H1 (cell line): ENCODE measurements around the gene JTB. TPM values are rescaled to one million over a fixed set of nuclear protein-coding genes. Genes with fewer than 3 reads are reported as not detected.

Experiments used
- CTCF ChIA-PET: fragments of 300-600 bp; sonication (Branson Sonifier 250); formaldehyde crosslinking; loops from one replicate; lab custom pipeline; 2021; ENCODE audit not compliant: partially characterized antibody; lab: Charles Lee
- POLR2A ChIA-PET: fragments of 300-600 bp; sonication (Branson Sonifier 250); formaldehyde crosslinking; loops from one replicate; lab custom pipeline; 2021; ENCODE audit warnings: inconsistent platforms; ENCODE audit not compliant: partially characterized antibody; lab: Charles Lee
- DNase-seq, 2 experiments: peaks; one replicate each; pipeline versions ENCODE4 v3.0.0 to v3.0.0-alpha.2; 2010 to 2022; ENCODE audit warnings: low spot score in 2 of 2, low read depth in 1 of 2, mixed read lengths in 1 of 2
- FAIRE-seq: peaks from 2 replicates; lab custom pipeline; 2011; peaks lifted over from hg19 to GRCh38; lab: Jason Lieb, UNC
- H2AFZ ChIP-seq: 2 replicates; pipeline ENCODE4 v1.8.1; 2012; ENCODE audit warnings: low read length, inconsistent platforms
- H2AK5ac ChIP-seq: 2 replicates; pipeline ENCODE4 v1.6.1; 2013; ENCODE audit warnings: low read depth, low read length
- H2BK120ac ChIP-seq: replicated peaks from 2 replicates; pipeline ENCODE3; 2013; ENCODE audit warnings: low read depth, low read length, inconsistent platforms
- H2BK12ac ChIP-seq: 2 replicates; pipeline ENCODE4 v1.6.1; 2013; ENCODE audit warnings: low read depth, low read length
- H2BK15ac ChIP-seq: 2 replicates; pipeline ENCODE4 v1.6.1; 2013; ENCODE audit warnings: low read length
- H2BK20ac ChIP-seq: 2 replicates; pipeline ENCODE4 v1.6.1; 2013; ENCODE audit warnings: low read length
- H2BK5ac ChIP-seq: 2 replicates; pipeline ENCODE4 v1.6.1; 2013; ENCODE audit warnings: low read depth, low read length
- H3K14ac ChIP-seq: 2 replicates; pipeline ENCODE4 v1.6.1; 2013; ENCODE audit warnings: inconsistent platforms; ENCODE audit not compliant: insufficient read length
- H3K18ac ChIP-seq: 2 replicates; pipeline ENCODE4 v1.6.1; 2013; ENCODE audit warnings: low read length; ENCODE audit errors: extremely low read depth
- H3K23ac ChIP-seq: 2 replicates; pipeline ENCODE4 v1.6.1; 2013; ENCODE audit warnings: inconsistent platforms; ENCODE audit not compliant: insufficient read length
- H3K23me2 ChIP-seq: 2 replicates; pipeline ENCODE4 v1.6.1; 2013; ENCODE audit warnings: low read depth, low read length
- H3K27ac ChIP-seq: 2 replicates; pipeline ENCODE4 v1.6.1; 2011; ENCODE audit warnings: low read depth, low read length, inconsistent platforms
- H3K27me3 ChIP-seq, 4 experiments: replicated peaks in 1 of 4; 1 replicate in 1 of 4; 2 replicates in 3 of 4; pipeline versions ENCODE4 v1.6.1 to v1.8.1; 2011 to 2013; ENCODE audit warnings: low read length in 3 of 4, mild to moderate bottlenecking in 3 of 4, inconsistent platforms in 2 of 4, mixed read lengths in 2 of 4, moderate library complexity in 1 of 4; ENCODE audit not compliant: control insufficient read depth in 3 of 4, insufficient read depth in 3 of 4; ENCODE audit errors: extremely low read depth in 1 of 4
- H3K36me3 ChIP-seq, 4 experiments: 2 replicates each; pipeline versions ENCODE4 v1.6.1 to v1.8.1; 2011 to 2013; ENCODE audit warnings: mild to moderate bottlenecking in 4 of 4, low read length in 3 of 4, moderate library complexity in 2 of 4, control low read depth in 1 of 4, inconsistent platforms in 1 of 4; ENCODE audit not compliant: insufficient read depth in 4 of 4, control insufficient read depth in 2 of 4
- H3K4ac ChIP-seq: replicated peaks from 2 replicates; pipeline ENCODE3; 2013; ENCODE audit warnings: low read length, low read depth, mixed read lengths, inconsistent platforms; ENCODE audit not compliant: insufficient read length
- H3K4me1 ChIP-seq, 4 experiments: replicated peaks in 1 of 4; 1 replicate in 1 of 4; 2 replicates in 3 of 4; pipeline versions ENCODE4 v1.6.1 to v1.8.1; 2011 to 2013; ENCODE audit warnings: low read length in 3 of 4, inconsistent platforms in 2 of 4, mixed read lengths in 1 of 4; ENCODE audit not compliant: insufficient read depth in 4 of 4, control insufficient read depth in 3 of 4
- H3K4me2 ChIP-seq, 2 experiments: 2 replicates each; pipeline versions ENCODE4 v1.6.1 to v1.8.1; 2011 to 2013; ENCODE audit warnings: low read depth in 2 of 2, low read length in 2 of 2, control low read depth in 1 of 2, inconsistent platforms in 1 of 2, mild to moderate bottlenecking in 1 of 2; ENCODE audit not compliant: insufficient read depth in 1 of 2
- H3K4me3 ChIP-seq, 4 experiments: fragments of 200-600, 300-600 bp in 1 of 4; sonication (generic), shearing (Covaris generic), sonication (Bioruptor Twin) in 1 of 4; 2 replicates each; pipeline versions ENCODE4 v1.5.1 to v1.8.1; 2011 to 2016; ENCODE audit warnings: low read length in 4 of 4, low read depth in 3 of 4, control low read depth in 2 of 4, inconsistent platforms in 2 of 4, mild to moderate bottlenecking in 2 of 4, mixed read lengths in 1 of 4, moderate library complexity in 1 of 4; ENCODE audit not compliant: insufficient read depth in 2 of 4; ENCODE audit errors: extremely low read depth in 1 of 4
- H3K56ac ChIP-seq: replicated peaks from 2 replicates; pipeline ENCODE3; 2013; ENCODE audit warnings: low read depth, mild to moderate bottlenecking, mixed read lengths, low read length, inconsistent platforms; ENCODE audit not compliant: insufficient read length
- H3K79me1 ChIP-seq: 2 replicates; pipeline ENCODE4 v1.6.1; 2013; ENCODE audit warnings: low read depth, low read length, control low read depth
- H3K79me2 ChIP-seq, 2 experiments: 2 replicates each; pipeline versions ENCODE4 v1.6.1 to v1.8.1; 2012 to 2013; ENCODE audit warnings: low read length in 2 of 2, mild to moderate bottlenecking in 2 of 2, inconsistent platforms in 1 of 2; ENCODE audit not compliant: insufficient read depth in 2 of 2, control insufficient read depth in 1 of 2
- H3K9ac ChIP-seq, 4 experiments: replicated peaks in 1 of 4; 1 replicate in 1 of 4; 2 replicates in 3 of 4; pipeline versions ENCODE4 v1.6.1 to v1.8.1; 2011 to 2013; ENCODE audit warnings: low read depth in 3 of 4, low read length in 3 of 4, control low read depth in 2 of 4, mild to moderate bottlenecking in 2 of 4, moderate library complexity in 2 of 4, inconsistent platforms in 1 of 4; ENCODE audit errors: extremely low read depth in 1 of 4
- H3K9me3 ChIP-seq, 2 experiments: 2 replicates each; pipeline versions ENCODE4 v1.6.1 to v1.8.1; 2012 to 2013; ENCODE audit warnings: mild to moderate bottlenecking in 2 of 2, moderate library complexity in 2 of 2, control low read depth in 1 of 2, inconsistent platforms in 1 of 2, low read depth in 1 of 2, low read length in 1 of 2, mixed read lengths in 1 of 2; ENCODE audit not compliant: insufficient read depth in 2 of 2
- H4K20me1 ChIP-seq, 2 experiments: replicated peaks in 1 of 2; 2 replicates each; pipeline versions ENCODE3 to v1.8.1; 2011 to 2013; ENCODE audit warnings: inconsistent platforms in 2 of 2, low read length in 2 of 2, mild to moderate bottlenecking in 1 of 2; ENCODE audit not compliant: insufficient read depth in 2 of 2, control insufficient read depth in 1 of 2
- H4K5ac ChIP-seq: 2 replicates; pipeline ENCODE4 v1.6.1; 2013; ENCODE audit warnings: low read length, low read depth, mixed read lengths, inconsistent platforms; ENCODE audit not compliant: insufficient read length
- H4K8ac ChIP-seq: 2 replicates; pipeline ENCODE4 v1.8.0; 2013; ENCODE audit warnings: mild to moderate bottlenecking, moderate library complexity, low read length, inconsistent platforms; ENCODE audit not compliant: insufficient read depth; ENCODE audit errors: extremely low read depth
- H4K91ac ChIP-seq: replicated peaks from 2 replicates; pipeline ENCODE3; 2013; ENCODE audit warnings: low read length, mixed read lengths, inconsistent platforms; ENCODE audit not compliant: insufficient read length
- CEBPB ChIP-seq: IDR thresholded peaks from 2 replicates; pipeline ENCODE4 v1.6.1; 2012; ENCODE audit warnings: low read depth, low read length
- HDAC6 ChIP-seq: IDR thresholded peaks from one replicate; pipeline ENCODE4 v1.7.1; 2012; ENCODE audit warnings: low read depth, mild to moderate bottlenecking, inconsistent platforms, low read length, moderate library complexity
- JUN ChIP-seq: IDR thresholded peaks from 2 replicates; pipeline ENCODE4 v1.6.1; 2011; ENCODE audit warnings: low read depth, mild to moderate bottlenecking, improper control_type of control experiment, low read length
- KDM1A ChIP-seq: fragments of 200-600, 300-600 bp; sonication (generic); IDR thresholded peaks from 2 replicates; pipeline ENCODE4 v1.7.1; 2016; ENCODE audit warnings: mild to moderate bottlenecking, low read length, borderline replicate concordance
- MAX ChIP-seq: IDR thresholded peaks from 2 replicates; pipeline ENCODE4 v1.6.1; 2012; ENCODE audit warnings: inconsistent platforms
- PHF8 ChIP-seq: fragments of 200-600 bp; sonication (generic); conservative IDR thresholded peaks from 2 replicates; pipeline ENCODE4 v1.7.1; 2012; ENCODE audit warnings: low read depth, mild to moderate bottlenecking, inconsistent platforms, low read length, moderate library complexity
- RAD21 ChIP-seq, 2 experiments: IDR thresholded peaks in 1 of 2; conservative IDR thresholded peaks in 1 of 2; 2 replicates each; pipeline ENCODE4 v1.6.1; 2011; ENCODE audit warnings: low read depth in 2 of 2, low read length in 2 of 2, improper control_type of control experiment in 1 of 2, inconsistent platforms in 1 of 2, mild to moderate bottlenecking in 1 of 2, moderate library complexity in 1 of 2
- RNF2 ChIP-seq: fragments of 200-900, 300-1000 bp; sonication (generic); IDR thresholded peaks from 2 replicates; pipeline ENCODE4 v1.7.1; 2016; ENCODE audit warnings: borderline replicate concordance, low read depth, mild to moderate bottlenecking, antibody characterized with exemption, low read length; ENCODE audit not compliant: poor library complexity, severe bottlenecking; ENCODE audit errors: missing control alignments
- SRF ChIP-seq: IDR thresholded peaks from 2 replicates; pipeline ENCODE4 v1.6.1; 2011; ENCODE audit warnings: mild to moderate bottlenecking, low read depth, low read length, moderate library complexity
- USF2 ChIP-seq: IDR thresholded peaks from 2 replicates; pipeline ENCODE4 v1.6.1; 2011; ENCODE audit warnings: low read length, improper control_type of control experiment
- WGBS, 2 experiments: shearing (Covaris generic) in 1 of 2; methylation state at CpG; one replicate each; pipeline versions ENCODE4 v1.1.6 to v1.1.7; 2013 to 2015; ENCODE audit warnings: low lambda C conversion rate in 2 of 2, mixed read lengths in 2 of 2, inconsistent platforms in 1 of 2, low coverage in 1 of 2, missing lambda C conversion rate in 1 of 2; ENCODE audit not compliant: insufficient replicate concordance in 2 of 2, insufficient coverage in 1 of 2, insufficient read length in 1 of 2; ENCODE audit errors: extremely low coverage in 1 of 2, missing lambda C conversion rate in 1 of 2; 5-methylcytosine and 5-hydroxymethylcytosine counted together
- polyA plus RNA-seq, 7 experiments: library from polyadenylated mRNA; depleted of rRNA in 3 of 7; stranded (reverse) in 5 of 7; unstranded in 2 of 7; fragments of >200 nt in 5 of 7; fragments of 200-250 nt in 2 of 7; gene quantifications; 1 replicate in 5 of 7; 2 replicates in 1 of 7; 4 replicates in 1 of 7; pipeline versions ENCODE4 v1.2.1 to v1.2.3, GENCODE V29; 2011 to 2013; ENCODE audit warnings: missing spikeins in 2 of 7, mixed read lengths in 2 of 7
- total RNA-seq: library from RNA; stranded (reverse); fragmentation: NEBNext Ultra II Directional; extraction: Animal tissue kit (Norgen Biotek cat#: 25700); gene quantifications from 2 replicates; pipeline ENCODE4 v1.2.1, GENCODE V29; 2021

Gene JTB
- total and polyA plus RNA-seq, 2 of the 8 experiments (the other 6 are each of a cell fraction or from before 2014, with no cell fraction given): 91.1 to 122 TPM

DNA sequence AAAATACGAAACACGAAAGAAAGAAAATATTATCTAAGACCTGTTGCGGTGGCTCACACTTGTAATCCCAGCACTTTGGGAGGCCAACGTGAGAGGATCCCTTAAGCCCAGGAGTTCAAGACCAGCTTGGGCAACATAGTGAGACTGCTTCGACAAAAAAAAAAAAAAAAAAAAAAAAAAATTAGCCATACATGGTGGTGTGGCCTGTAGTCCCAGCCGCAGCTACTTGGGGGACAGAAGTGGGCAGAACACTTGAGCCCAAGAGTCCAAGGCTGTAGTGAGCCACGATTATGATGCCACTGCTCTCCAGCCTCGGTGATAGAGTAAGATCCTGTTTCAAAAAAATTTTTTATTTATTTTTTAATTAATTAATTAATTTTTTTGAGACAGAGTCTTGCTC, 10.1 kb upstream of the JTB start:
- WGBS, 2 experiments: 97% methylated on average over 7 of the region's 8 CpGs; no CpG with 5 or more reads in 1 of the 2 experiments
- POLR2A ChIA-PET: interaction anchor here (1.2 to 13.2 kb wide), 7 partner anchors 11 to 196 kb away, joined by 3 to 454 read pairs (median 12); partner anchors contain the start of genes CREB3L4, CRTC2, DENND4B and JTB
- Histone ChIP-seq H4K8ac (no peak overlapping the region), H3K4me2 (no peak overlapping the region), H2BK12ac (0 out of 2 replicates have a peak overlapping the region, but pooled peaks have one; percentile 42), H3K27me3 (no peaks in the 10 kb centered on the region), H3K14ac (no peak overlapping the region), H3K79me2 (peaks cover 0 to 36% of the 10 kb centered on the region in 2 experiments; a peak in 3 of 4 replicates), H3K56ac (no peak overlapping the region), H2BK5ac (no peak overlapping the region), H3K18ac (no peak overlapping the region), H3K36me3 (peaks cover 6 to 32% (median 19%) of the 10 kb centered on the region in 4 experiments), H3K23me2 (peaks cover 19% of the 10 kb centered on the region), H4K5ac (no peak overlapping the region), H4K91ac (no peak overlapping the region), H2AK5ac (no peak overlapping the region), H3K27ac (no peak overlapping the region), H3K4ac (no peak overlapping the region), H4K20me1 (peaks cover 0 to 7% of the 10 kb centered on the region in 2 experiments), H2BK120ac (no peak overlapping the region), H3K23ac (no peak overlapping the region), H3K9me3 (no peaks in the 10 kb centered on the region), H3K4me1 (peaks cover 0 to 18% (median 11%) of the 10 kb centered on the region in 4 experiments; a peak in 5 of 7 replicates), H3K9ac (no peak overlapping the region), H3K4me3 (no peak overlapping the region), H2BK20ac (no peak overlapping the region), H3K79me1 (0 out of 2 replicates have a peak, but pooled peaks cover 3% of the 10 kb centered on the region), H2BK15ac (no peak overlapping the region), H2AFZ (no peak overlapping the region)
- CTCF ChIA-PET: interaction anchor here (0.6 to 3.9 kb wide), 21 partner anchors 8 to 370 kb away, joined by 3 to 31 read pairs (median 4); partner anchors contain the start of genes CREB3L4, GATAD2B, JTB and SLC39A1
- no peak for FAIRE-seq
- TF ChIP-seq RAD21 (IDR thresholded peaks at IDR 0.05 in 1 of 2, conservative IDR thresholded peaks at IDR 0.05 in 1 of 2; ENCODE audit: low read depth in 2 of 2, low read length in 2 of 2) (no peak), RNF2 (no peak), SRF (no peak), USF2 (no peak), MAX (no peak), HDAC6 (no peak), PHF8 (no peak), JUN (no peak), KDM1A (no peak), CEBPB (no peak)
- DNase-seq: no peak
